Gastrocnemius medialis (tissue), 4 donors: Measurements from ENCODE around the gene LRRFIP1.

ENCODE experiments used
- POLR2A ChIP-seq, 2 donors: fragments of 450-650 bp; IDR thresholded peaks; one replicate each; pipeline ENCODE4 v1.6.1; 2017; ENCODE audit warnings: antibody characterized with exemption in 2 of 2, mild to moderate bottlenecking in 2 of 2, moderate library complexity in 2 of 2
- TF ChIP-seq, protein P1 (sequence below), 5 experiments: fragments of 450-650 bp in 3 of 5; fragments of 200-600 bp in 2 of 5; sonication (generic) in 2 of 5; IDR thresholded peaks in 4 of 5; conservative IDR thresholded peaks in 1 of 5; 1 replicate in 4 of 5; 2 replicates in 1 of 5; pipeline ENCODE4 v1.5.1; 2016 to 2019; ENCODE audit warnings: antibody characterized with exemption in 5 of 5, mild to moderate bottlenecking in 3 of 5, moderate library complexity in 3 of 5

DNA sequence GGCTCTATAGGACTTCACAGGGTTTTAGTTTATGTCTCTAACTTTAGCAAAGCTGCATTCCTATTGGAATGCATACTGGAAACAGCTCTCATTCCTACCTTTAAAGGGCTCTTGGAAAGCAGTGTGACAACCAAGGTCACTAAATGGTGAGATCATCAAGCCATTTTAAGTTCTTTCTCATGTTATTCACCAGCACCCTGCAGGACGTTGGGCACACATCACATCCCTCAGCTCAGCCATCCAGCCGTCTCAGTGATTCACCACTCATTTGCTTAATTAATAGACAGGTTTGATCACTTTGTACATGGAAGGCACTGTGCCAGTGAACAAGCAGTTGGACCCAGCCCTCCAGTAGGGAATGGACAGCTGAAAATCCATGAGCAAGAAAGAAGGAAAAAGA lies 139.0 kb downstream of the LRRFIP1 start:
- TF ChIP-seq, protein P1, sequence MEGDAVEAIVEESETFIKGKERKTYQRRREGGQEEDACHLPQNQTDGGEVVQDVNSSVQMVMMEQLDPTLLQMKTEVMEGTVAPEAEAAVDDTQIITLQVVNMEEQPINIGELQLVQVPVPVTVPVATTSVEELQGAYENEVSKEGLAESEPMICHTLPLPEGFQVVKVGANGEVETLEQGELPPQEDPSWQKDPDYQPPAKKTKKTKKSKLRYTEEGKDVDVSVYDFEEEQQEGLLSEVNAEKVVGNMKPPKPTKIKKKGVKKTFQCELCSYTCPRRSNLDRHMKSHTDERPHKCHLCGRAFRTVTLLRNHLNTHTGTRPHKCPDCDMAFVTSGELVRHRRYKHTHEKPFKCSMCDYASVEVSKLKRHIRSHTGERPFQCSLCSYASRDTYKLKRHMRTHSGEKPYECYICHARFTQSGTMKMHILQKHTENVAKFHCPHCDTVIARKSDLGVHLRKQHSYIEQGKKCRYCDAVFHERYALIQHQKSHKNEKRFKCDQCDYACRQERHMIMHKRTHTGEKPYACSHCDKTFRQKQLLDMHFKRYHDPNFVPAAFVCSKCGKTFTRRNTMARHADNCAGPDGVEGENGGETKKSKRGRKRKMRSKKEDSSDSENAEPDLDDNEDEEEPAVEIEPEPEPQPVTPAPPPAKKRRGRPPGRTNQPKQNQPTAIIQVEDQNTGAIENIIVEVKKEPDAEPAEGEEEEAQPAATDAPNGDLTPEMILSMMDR (IDR thresholded peaks at IDR 0.05 in 4 of 5, conservative IDR thresholded peaks at IDR 0.05 in 1 of 5) = no peak
- no peak for TF ChIP-seq POLR2A (IDR thresholded peaks at IDR 0.05)
